OCI-LY3 (cell line): ENCODE results near the gene DNAJB1.
"Not testable (repeated sequence)": the region's sequence is repeated elsewhere in the genome, so short reads cannot be mapped to it uniquely, and the experiment has no call there.

Experiments used
- CTCF ChIP-seq: fragments of 200-600, 300-600 bp; sonication (generic); IDR thresholded peaks from 2 replicates; pipeline ENCODE4 v1.5.1; 2014; ENCODE audit warnings: antibody characterized with exemption, low read length, low read depth
- EZH2phosphoT487 ChIP-seq: fragments of 200-600 bp; shearing (Covaris generic); IDR thresholded peaks from 2 replicates; pipeline ENCODE4 v1.6.1; 2018; ENCODE audit warnings: antibody characterized with exemption, mixed run types, low read depth

- not testable (repeated sequence) for TF ChIP-seq CTCF, EZH2phosphoT487
Measured at GRCh38 chr19:14504575-14504974, 13.6 kb downstream of the DNAJB1 start.
